HepG2 (cell line): Measurements from ENCODE around the gene STRBP.

ENCODE experiments used
- ARID2 ChIP-seq: sonication (generic); formaldehyde crosslinking; IDR thresholded peaks from 2 replicates; pipeline ENCODE4 v1.8.1; 2022; ENCODE audit warnings: mild to moderate bottlenecking, missing genetic modification reagents, borderline replicate concordance
- ATF7-NPFF ChIP-seq: sonication (generic); formaldehyde crosslinking; IDR thresholded peaks from 2 replicates; pipeline ENCODE4 v1.8.1; 2023; ENCODE audit warnings: mild to moderate bottlenecking, low read depth, missing genetic modification reagents, moderate library complexity
- EZH2 ChIP-seq: conservative IDR thresholded peaks from 2 replicates; pipeline ENCODE4 v1.6.1; 2012; ENCODE audit warnings: mild to moderate bottlenecking, low read depth, low read length, moderate library complexity
- KDM5A ChIP-seq: fragments of 200-600 bp; sonication (generic); IDR thresholded peaks from 2 replicates; pipeline ENCODE4 v1.7.0; 2018; ENCODE audit warnings: antibody characterized with exemption, mild to moderate bottlenecking, low read length, borderline replicate concordance
- MAFK ChIP-seq, 2 experiments: IDR thresholded peaks in 1 of 2; conservative IDR thresholded peaks in 1 of 2; 2 replicates each; pipeline ENCODE4 v1.6.1; 2011; ENCODE audit warnings: improper control_type of control experiment in 2 of 2, low read length in 2 of 2
- POLR2A ChIP-seq, 2 experiments: IDR thresholded peaks; 2 replicates each; pipeline ENCODE4 v1.6.1; 2011; ENCODE audit warnings: low read depth in 2 of 2, low read length in 2 of 2, mild to moderate bottlenecking in 1 of 2, moderate library complexity in 1 of 2; ENCODE audit not compliant: insufficient read depth in 1 of 2
- TBP ChIP-seq: sonication (generic); formaldehyde crosslinking; IDR thresholded peaks from 2 replicates; pipeline ENCODE4 v1.5.0; 2020; ENCODE audit warnings: missing genetic modification reagents
- ZNF10 ChIP-seq: sonication (generic); formaldehyde crosslinking; IDR thresholded peaks from 2 replicates; pipeline ENCODE4 v1.4.0; 2020; ENCODE audit warnings: mild to moderate bottlenecking, low read depth, missing genetic modification reagents, borderline replicate concordance
- ZNF354B ChIP-seq: sonication (generic); formaldehyde crosslinking; IDR thresholded peaks from 2 replicates; pipeline ENCODE4 v1.8.0; 2022; ENCODE audit warnings: mild to moderate bottlenecking, missing genetic modification reagents
- ZSCAN29 ChIP-seq: sonication (generic); formaldehyde crosslinking; conservative IDR thresholded peaks from 2 replicates; pipeline ENCODE4 v1.4.0; 2020; ENCODE audit warnings: mild to moderate bottlenecking, missing genetic modification reagents
- TF ChIP-seq, protein P1 (sequence below): IDR thresholded peaks from 2 replicates; pipeline ENCODE4 v1.6.1; 2016
- TF ChIP-seq, protein P2 (sequence below): IDR thresholded peaks from 2 replicates; pipeline ENCODE4 v1.6.1; 2012; ENCODE audit warnings: inconsistent platforms
- TF ChIP-seq, protein P3 (sequence below): sonication (generic); formaldehyde crosslinking; IDR thresholded peaks from 2 replicates; pipeline ENCODE4 v1.5.0; 2020; ENCODE audit warnings: mild to moderate bottlenecking, missing genetic modification reagents, moderate library complexity
- TF ChIP-seq, protein P4 (sequence below): sonication (generic); formaldehyde crosslinking; IDR thresholded peaks from 2 replicates; pipeline ENCODE4; 2020; ENCODE audit warnings: missing genetic modification reagents, mild to moderate bottlenecking, borderline replicate concordance

DNA sequence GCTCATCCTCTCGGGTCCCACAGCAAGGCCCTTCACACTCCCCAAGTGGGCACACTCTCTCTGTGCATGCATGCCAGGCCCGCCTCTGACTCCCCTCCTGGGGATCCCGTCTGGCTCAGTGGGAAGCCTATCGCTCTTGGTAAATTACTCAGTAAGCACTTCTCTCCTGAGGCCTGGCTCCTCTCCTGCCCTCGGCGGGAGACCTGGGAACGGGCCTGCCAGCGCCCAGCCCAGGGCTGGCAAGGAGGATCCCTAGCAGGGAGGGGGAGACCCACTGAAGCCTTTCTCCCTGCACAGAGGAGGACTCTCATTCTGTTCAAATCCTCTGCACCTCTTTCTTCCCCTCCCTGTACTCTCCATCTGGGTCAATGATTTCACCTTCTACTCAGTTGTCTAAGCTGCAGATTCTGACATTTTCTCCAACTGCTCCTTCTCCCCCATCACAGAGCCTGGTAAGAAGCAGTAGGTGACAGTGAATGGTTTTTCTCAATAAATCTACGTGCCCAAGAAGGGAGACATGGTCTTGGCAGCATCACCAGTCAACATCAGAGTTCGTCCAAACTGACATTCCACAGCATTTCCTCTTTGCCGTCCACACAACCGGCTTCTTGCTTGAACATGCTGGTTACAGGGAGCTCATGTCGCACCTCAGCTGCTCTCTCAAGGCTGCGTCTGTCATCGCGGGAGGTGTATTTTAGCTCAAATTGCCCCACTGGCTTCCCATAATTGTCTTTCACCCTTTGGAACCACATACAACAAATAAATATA is 153.1 kb downstream of the STRBP start:
- no peak for TF ChIP-seq POLR2A (IDR thresholded peaks at IDR 0.05; ENCODE audit: insufficient read depth in 1 of 2, low read depth in 2 of 2, low read length in 2 of 2)
- TF ChIP-seq, protein P1, sequence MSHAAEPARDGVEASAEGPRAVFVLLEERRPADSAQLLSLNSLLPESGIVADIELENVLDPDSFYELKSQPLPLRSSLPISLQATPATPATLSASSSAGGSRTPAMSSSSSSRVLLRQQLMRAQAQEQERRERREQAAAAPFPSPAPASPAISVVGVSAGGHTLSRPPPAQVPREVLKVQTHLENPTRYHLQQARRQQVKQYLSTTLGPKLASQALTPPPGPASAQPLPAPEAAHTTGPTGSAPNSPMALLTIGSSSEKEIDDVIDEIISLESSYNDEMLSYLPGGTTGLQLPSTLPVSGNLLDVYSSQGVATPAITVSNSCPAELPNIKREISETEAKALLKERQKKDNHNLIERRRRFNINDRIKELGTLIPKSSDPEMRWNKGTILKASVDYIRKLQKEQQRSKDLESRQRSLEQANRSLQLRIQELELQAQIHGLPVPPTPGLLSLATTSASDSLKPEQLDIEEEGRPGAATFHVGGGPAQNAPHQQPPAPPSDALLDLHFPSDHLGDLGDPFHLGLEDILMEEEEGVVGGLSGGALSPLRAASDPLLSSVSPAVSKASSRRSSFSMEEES (CRISPR knock-in tag), result no peak
- no peak for TF ChIP-seq ZSCAN29 (CRISPR knock-in tag)
- no peak for TF ChIP-seq KDM5A
- TF ChIP-seq MAFK (conservative IDR thresholded peaks at IDR 0.05 in 1 of 2, IDR thresholded peaks at IDR 0.05 in 1 of 2; ENCODE audit: low read length in 2 of 2), result no peak
- TF ChIP-seq, protein P2, sequence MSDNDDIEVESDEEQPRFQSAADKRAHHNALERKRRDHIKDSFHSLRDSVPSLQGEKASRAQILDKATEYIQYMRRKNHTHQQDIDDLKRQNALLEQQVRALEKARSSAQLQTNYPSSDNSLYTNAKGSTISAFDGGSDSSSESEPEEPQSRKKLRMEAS, result no peak
- TF ChIP-seq TBP (CRISPR knock-in tag), result no peak
- TF ChIP-seq ZNF10, result no peak
- no peak for TF ChIP-seq ATF7-NPFF (CRISPR knock-in tag)
- TF ChIP-seq, protein P3, sequence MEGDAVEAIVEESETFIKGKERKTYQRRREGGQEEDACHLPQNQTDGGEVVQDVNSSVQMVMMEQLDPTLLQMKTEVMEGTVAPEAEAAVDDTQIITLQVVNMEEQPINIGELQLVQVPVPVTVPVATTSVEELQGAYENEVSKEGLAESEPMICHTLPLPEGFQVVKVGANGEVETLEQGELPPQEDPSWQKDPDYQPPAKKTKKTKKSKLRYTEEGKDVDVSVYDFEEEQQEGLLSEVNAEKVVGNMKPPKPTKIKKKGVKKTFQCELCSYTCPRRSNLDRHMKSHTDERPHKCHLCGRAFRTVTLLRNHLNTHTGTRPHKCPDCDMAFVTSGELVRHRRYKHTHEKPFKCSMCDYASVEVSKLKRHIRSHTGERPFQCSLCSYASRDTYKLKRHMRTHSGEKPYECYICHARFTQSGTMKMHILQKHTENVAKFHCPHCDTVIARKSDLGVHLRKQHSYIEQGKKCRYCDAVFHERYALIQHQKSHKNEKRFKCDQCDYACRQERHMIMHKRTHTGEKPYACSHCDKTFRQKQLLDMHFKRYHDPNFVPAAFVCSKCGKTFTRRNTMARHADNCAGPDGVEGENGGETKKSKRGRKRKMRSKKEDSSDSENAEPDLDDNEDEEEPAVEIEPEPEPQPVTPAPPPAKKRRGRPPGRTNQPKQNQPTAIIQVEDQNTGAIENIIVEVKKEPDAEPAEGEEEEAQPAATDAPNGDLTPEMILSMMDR (CRISPR knock-in tag), result no peak
- TF ChIP-seq EZH2, result no peak
- TF ChIP-seq, protein P4, sequence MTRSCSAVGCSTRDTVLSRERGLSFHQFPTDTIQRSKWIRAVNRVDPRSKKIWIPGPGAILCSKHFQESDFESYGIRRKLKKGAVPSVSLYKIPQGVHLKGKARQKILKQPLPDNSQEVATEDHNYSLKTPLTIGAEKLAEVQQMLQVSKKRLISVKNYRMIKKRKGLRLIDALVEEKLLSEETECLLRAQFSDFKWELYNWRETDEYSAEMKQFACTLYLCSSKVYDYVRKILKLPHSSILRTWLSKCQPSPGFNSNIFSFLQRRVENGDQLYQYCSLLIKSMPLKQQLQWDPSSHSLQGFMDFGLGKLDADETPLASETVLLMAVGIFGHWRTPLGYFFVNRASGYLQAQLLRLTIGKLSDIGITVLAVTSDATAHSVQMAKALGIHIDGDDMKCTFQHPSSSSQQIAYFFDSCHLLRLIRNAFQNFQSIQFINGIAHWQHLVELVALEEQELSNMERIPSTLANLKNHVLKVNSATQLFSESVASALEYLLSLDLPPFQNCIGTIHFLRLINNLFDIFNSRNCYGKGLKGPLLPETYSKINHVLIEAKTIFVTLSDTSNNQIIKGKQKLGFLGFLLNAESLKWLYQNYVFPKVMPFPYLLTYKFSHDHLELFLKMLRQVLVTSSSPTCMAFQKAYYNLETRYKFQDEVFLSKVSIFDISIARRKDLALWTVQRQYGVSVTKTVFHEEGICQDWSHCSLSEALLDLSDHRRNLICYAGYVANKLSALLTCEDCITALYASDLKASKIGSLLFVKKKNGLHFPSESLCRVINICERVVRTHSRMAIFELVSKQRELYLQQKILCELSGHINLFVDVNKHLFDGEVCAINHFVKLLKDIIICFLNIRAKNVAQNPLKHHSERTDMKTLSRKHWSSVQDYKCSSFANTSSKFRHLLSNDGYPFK (CRISPR knock-in tag), result no peak
- TF ChIP-seq ZNF354B (CRISPR knock-in tag), result no peak
- TF ChIP-seq ARID2 (CRISPR knock-in tag), result no peak
